ENCODE measurements around the gene CINP. TPM values are rescaled to one million over a fixed set of nuclear protein-coding genes. Genes with fewer than 3 reads are reported as not detected.
A peak's percentile ranks its signal among the peaks of the same experiment; 100 is the strongest.

Gene CINP
- total RNA-seq, 1 donor from 2014 or later: 34.4 TPM

DNA sequence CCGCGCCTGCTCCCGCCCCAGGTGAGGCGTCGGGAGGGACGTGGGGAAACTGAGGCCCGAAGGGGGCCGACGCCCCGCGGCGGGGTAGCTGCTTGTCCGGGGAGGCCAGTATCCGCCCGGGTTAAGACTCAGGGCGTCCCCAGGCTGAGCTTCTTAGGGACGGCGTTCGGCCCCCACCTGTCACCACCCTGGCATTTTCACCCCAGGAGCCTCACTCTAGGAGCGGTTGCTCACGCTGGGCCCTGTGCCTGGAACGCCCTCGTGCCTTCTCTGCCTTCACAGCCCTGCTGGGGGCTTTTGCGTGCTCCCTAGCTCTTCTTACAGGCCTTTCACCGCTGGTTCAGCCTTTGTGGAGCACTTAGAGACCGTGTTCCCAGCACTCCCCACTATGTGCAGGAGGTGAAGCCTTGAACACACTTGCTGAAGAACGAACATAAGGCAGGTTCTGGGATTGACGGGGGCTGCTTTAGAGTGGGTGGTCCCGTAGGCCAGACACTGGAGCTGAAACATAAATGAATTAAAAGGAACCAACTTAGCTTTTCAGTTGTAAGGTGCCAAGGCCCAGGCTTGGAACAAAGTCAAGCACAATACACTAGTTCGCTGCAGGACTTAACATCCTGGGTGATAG is 42.5 kb downstream of the CINP start:
- DNase-seq: peak; percentile 78
- Histone ChIP-seq H3K27me3 (no peaks in the 10 kb centered on the region), H3K4me3 (peak overlapping the region; percentile 77), H3K9me3 (no peaks in the 10 kb centered on the region), H3K4me1 (peaks cover 21% of the 10 kb centered on the region), H3K27ac (peak overlapping the region; percentile 95), H3K36me3 (no peaks in the 10 kb centered on the region)
- peak; percentile 22 for ATAC-seq
- TF ChIP-seq, protein P1, sequence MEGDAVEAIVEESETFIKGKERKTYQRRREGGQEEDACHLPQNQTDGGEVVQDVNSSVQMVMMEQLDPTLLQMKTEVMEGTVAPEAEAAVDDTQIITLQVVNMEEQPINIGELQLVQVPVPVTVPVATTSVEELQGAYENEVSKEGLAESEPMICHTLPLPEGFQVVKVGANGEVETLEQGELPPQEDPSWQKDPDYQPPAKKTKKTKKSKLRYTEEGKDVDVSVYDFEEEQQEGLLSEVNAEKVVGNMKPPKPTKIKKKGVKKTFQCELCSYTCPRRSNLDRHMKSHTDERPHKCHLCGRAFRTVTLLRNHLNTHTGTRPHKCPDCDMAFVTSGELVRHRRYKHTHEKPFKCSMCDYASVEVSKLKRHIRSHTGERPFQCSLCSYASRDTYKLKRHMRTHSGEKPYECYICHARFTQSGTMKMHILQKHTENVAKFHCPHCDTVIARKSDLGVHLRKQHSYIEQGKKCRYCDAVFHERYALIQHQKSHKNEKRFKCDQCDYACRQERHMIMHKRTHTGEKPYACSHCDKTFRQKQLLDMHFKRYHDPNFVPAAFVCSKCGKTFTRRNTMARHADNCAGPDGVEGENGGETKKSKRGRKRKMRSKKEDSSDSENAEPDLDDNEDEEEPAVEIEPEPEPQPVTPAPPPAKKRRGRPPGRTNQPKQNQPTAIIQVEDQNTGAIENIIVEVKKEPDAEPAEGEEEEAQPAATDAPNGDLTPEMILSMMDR (IDR thresholded peaks at IDR 0.05): no peak
- intact Hi-C loops (cut with DNase I): no loop called here

DNA sequence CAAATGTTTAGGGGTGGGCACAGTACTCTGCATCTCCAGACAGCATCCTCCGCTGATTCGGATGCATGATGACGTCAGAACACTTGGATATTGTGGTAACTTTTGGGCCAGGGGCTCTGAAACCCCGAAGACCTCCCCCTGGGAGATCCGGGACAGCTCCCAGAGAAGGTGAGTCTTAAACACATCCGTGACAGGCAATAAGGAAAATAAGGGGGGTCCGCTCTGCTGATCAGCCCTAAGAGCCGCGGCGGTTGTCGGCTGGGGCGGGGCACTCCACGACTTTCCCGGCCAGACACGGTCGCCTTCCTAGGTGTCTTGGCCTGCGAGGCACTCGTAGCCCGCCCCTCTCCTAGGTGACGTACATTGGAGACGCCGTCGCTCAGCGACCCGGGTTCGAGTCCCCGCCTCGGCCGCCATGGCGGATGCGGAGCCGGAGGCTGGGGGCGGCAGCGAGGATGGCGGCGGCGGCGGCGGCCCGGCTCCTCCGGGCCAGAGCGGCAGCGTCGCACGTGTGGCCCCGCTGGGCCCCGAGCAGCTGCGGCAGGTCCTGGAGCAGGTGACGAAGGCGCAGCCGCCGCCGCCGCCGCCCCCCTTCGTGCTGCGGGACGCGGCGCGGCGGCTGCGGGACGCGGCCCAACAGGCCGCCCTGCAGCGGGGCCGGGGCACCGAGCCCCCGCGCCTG is 43.2 kb downstream of the CINP start, which contains the start of gene ZNF839:
ZNF839 (plus strand) TSS at position 396 of the 682 bp plus-strand sequence; CDS start at position 416, 20 bp downstream.
- H3K4me1 ChIP-seq: peaks cover 21% of the 10 kb centered on the region
- no peaks in the 10 kb centered on the region for H3K27me3 ChIP-seq
- TF ChIP-seq, protein P1 (IDR thresholded peaks at IDR 0.05): no peak
- intact Hi-C loops (cut with DNase I): no loop called here
- peak; percentile 97 for DNase-seq
- peak; percentile 83 for ATAC-seq
- no peaks in the 10 kb centered on the region for H3K9me3 ChIP-seq
- H3K36me3 ChIP-seq: no peaks in the 10 kb centered on the region
- peak within 1 kb of the TSS; percentile 95 for H3K27ac ChIP-seq
- H3K4me3 ChIP-seq: peak within 1 kb of the TSS; percentile 77

DNA sequence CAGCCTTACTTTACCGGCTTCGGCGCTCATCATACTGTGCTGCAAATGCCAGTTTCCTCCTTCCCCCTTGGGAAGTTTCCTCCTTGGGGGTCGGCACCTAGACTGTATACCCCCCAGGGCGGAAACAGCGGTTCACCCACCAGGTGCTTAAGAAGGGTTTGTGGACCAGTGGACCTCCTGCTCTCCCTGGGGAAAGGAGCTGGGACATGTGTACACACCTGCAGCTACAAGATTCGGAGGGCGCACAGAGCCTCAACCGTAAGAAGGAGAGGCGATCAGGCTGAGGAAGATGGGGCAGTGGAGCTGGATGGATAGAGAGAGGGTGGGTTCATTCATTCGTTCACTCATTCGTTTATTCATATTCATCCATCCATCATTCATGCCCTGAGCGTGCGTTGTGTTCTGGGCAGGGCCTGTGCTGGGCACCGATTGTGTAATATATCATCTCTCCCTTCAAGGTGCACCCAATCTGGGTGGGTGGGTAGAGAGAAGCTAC is 43.9 kb downstream of the CINP start:
- TF ChIP-seq, protein P1 (IDR thresholded peaks at IDR 0.05): no peak
- H3K27ac ChIP-seq: peak overlapping the region; percentile 95
- ATAC-seq (no peak), DNase-seq (no peak)
- H3K4me3 ChIP-seq: peak overlapping the region; percentile 77
- intact Hi-C loops (cut with DNase I): no loop called here
- peaks cover 21% of the 10 kb centered on the region for H3K4me1 ChIP-seq
- no peaks in the 10 kb centered on the region for H3K9me3 ChIP-seq
- no peaks in the 10 kb centered on the region for H3K36me3 ChIP-seq
- H3K27me3 ChIP-seq: no peaks in the 10 kb centered on the region

DNA sequence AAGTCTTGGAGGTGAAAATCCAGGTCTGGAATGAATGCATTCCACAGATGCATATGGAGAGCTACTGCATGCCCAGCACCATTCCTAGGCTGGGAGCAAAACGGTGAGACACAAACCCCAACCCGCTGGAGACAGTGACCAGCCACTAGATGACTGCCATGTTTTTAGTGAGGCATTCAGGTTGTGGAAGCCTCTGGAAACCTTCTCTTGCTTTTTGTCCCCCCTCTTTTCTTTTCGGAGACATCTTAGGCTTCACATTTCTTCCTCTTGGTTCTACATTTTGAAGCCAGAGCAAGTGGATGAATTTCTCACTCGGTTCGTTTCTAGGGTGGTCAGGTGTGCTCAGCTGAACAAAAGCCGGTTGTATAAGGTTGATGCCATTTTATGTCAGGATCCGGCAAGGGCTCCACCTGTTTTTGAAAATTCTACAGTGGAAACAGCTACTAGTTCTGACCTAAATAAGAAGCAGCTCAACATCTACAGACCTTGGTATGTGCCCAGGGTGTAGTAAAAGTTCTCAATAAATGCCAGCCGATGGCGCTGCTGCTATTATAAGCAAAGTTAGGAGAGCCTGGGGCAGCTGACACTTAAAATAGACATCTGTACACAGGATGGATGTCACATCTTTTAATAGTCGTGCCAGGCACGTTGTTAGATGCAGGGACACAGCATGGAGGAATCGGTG is 45.0 kb downstream of the CINP start:
- Histone ChIP-seq H3K4me1 (peaks cover 21% of the 10 kb centered on the region), H3K9me3 (no peaks in the 10 kb centered on the region), H3K36me3 (no peaks in the 10 kb centered on the region), H3K27me3 (no peaks in the 10 kb centered on the region), H3K4me3 (peak overlapping the region; percentile 56), H3K27ac (peak overlapping the region; percentile 64)
- TF ChIP-seq, protein P1 (IDR thresholded peaks at IDR 0.05): peak; percentile 10
- ATAC-seq (no peak), DNase-seq (no peak)
- intact Hi-C loops (cut with DNase I): no loop called here

DNA sequence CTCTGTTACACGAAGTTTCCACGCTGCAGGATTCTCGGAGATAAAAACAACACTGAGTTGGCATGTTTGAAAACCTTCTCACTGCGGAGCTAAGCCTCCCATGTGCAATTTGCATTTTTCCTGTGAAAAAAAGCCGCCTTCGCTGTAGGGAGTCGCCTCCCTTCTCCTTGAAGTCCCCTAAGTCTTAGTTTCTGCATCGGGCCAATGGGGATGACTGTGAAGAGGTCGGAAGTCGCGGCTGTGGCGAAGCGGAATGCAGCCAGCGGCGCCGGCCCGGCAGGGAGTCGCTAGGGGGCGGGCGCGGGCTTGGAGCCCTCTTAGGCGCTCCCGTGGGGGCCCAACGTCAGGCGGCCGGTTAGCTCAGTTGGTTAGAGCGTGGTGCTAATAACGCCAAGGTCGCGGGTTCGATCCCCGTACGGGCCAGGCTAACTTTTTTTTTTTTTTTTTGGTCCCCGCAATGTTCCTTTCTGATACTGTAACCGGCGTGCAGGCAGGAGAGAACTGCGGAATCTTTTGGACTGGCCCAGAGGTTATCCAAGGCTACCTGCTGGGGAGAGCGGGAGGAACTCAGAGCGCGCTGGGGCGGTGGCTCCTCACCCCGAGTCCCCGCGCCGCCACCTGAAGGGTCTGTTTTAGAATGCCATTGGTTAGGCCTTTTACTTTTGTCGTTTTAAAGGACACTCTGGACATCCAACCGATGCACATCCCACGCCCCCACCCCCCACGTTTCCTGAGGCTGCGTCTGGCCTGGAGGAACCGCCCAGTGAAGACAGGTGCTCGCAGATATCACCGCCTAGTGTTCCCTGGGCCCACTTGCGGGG is 45.7 kb downstream of the CINP start:
- Histone ChIP-seq H3K27ac (peak overlapping the region; percentile 64), H3K36me3 (no peaks in the 10 kb centered on the region), H3K4me1 (peaks cover 21% of the 10 kb centered on the region), H3K9me3 (no peaks in the 10 kb centered on the region), H3K4me3 (peak overlapping the region; percentile 56), H3K27me3 (no peaks in the 10 kb centered on the region)
- intact Hi-C loops (cut with DNase I): no loop called here
- ATAC-seq: peak; percentile 83
- DNase-seq: peak; percentile 96
- TF ChIP-seq, protein P1 (IDR thresholded peaks at IDR 0.05): peak; percentile 74

All from upper lobe of right lung (tissue), 1 donor.